LNCaP clone FGC (cell line): ENCODE data around the gene CELF2.

ENCODE experiments used
- DNase-seq: peaks from one replicate; pipeline ENCODE4 v3.0.0-alpha.2; 2011; ENCODE audit warnings: low read depth
- H3K4me3 ChIP-seq: 2 replicates; pipeline ENCODE4 v1.5.1; 2011; ENCODE audit warnings: mild to moderate bottlenecking, low read depth, low read length, control low read depth
- CTCF ChIP-seq: IDR thresholded peaks from 2 replicates; pipeline ENCODE4 v1.5.1; 2012; ENCODE audit warnings: mild to moderate bottlenecking; ENCODE audit not compliant: control insufficient read depth, insufficient read depth; ENCODE audit errors: extremely low read depth

The CELF2 gene

GRCh38 chr10:11020548-11020942 is 2.9 kb downstream of the CELF2 start:
- no peak for DNase-seq
- no peak overlapping the region for H3K4me3 ChIP-seq
- no peak for TF ChIP-seq CTCF

GRCh38 chr10:11022213-11022612 is 4.5 kb downstream of the CELF2 start:
- DNase-seq = no peak
- H3K4me3 ChIP-seq = no peak overlapping the region
- no peak for TF ChIP-seq CTCF

GRCh38 chr10:11023009-11023953 is 5.6 kb downstream of the CELF2 start:
- TF ChIP-seq CTCF = no peak
- no peak overlapping the region for H3K4me3 ChIP-seq
- no peak for DNase-seq

- DNase-seq = no peak
- no peak overlapping the region for H3K4me3 ChIP-seq
- no peak for TF ChIP-seq CTCF
Measured at GRCh38 chr10:11024596-11024995, 6.9 kb downstream of the CELF2 start.

GRCh38 chr10:11025978-11026377 is 8.3 kb downstream of the CELF2 start:
- H3K4me3 ChIP-seq = no peak overlapping the region
- DNase-seq = no peak

GRCh38 chr10:11026773-11027172 is 9.1 kb downstream of the CELF2 start:
- no peak overlapping the region for H3K4me3 ChIP-seq
- DNase-seq = no peak
- TF ChIP-seq CTCF = no peak

More at GRCh38 chr10:11025978-11026377, 8.3 kb downstream of the CELF2 start:
- no peak for TF ChIP-seq CTCF
